ENCODE results near the gene RTN1.

The RTN1 gene

GRCh38 chr14:59870277-59871165, at the start of gene RTN1:
Gene RTN1, minus strand, starts transcription at chr14:59870776. Its CDS starts 146 bp downstream, at chr14:59870630.
- DNase-seq (ENCODE audit: low spot score) = peak; percentile 53

DNA sequence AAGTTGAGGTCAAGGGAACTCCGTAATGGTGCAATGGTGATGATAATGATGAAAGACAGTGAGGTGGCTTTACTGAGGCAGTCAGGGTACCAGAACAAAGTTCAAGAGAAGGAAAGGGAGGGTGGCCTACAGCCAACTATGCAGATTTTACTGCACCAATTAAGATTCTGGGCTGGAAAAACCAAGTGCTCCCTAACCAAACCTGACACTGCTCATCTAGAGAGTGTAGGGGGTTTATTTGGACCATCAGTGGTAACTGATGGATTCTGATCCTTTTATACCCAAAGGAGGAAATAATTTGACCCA, 49.8 kb upstream of the RTN1 start:
- DNase-seq (ENCODE audit: low spot score) = no peak

DNA sequence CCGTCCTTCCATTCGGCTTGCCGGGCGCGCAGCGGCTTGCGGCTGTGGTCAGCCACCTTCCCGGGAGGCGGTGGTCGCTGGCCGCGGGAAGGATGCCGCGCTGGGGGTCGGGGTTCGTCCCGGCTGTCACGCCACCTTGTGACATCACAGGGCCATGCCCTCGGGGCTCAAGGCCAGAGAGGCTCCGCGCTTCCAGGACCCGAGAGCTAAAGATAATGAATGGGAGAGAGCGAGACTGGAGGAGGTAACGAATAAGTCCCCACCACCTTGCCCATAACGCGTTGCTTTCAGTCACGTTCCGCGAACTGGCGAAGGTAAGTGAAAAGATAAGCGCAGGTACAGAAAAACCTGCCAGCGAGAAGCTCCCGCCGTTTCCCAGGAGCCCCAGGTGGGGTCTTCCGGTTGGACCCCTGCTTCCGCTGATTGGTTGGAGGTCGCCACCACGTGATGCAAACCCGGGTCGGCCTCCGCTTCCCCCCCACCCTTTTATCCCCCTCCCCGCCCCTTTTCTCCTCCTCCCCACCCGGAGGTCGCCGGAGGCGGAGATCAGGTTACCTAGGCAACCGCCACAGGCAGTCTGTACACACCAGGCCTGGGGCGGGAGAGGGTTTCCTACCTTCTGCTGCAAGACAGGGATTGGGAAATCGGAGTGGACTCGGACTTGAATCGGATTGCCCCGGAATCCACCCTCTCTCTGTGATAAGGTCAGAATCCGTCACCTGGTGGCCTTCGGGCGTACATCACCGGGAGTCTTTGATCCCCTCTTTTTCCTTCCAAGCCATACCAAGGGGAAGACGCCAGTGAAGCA, 49.2 kb upstream of the RTN1 start, which contains the start of gene LRRC9:
LRRC9 (plus strand) TSS at position 575 of the 808 bp plus-strand sequence.
- peak; percentile 56 for DNase-seq (ENCODE audit: low spot score)

DNA sequence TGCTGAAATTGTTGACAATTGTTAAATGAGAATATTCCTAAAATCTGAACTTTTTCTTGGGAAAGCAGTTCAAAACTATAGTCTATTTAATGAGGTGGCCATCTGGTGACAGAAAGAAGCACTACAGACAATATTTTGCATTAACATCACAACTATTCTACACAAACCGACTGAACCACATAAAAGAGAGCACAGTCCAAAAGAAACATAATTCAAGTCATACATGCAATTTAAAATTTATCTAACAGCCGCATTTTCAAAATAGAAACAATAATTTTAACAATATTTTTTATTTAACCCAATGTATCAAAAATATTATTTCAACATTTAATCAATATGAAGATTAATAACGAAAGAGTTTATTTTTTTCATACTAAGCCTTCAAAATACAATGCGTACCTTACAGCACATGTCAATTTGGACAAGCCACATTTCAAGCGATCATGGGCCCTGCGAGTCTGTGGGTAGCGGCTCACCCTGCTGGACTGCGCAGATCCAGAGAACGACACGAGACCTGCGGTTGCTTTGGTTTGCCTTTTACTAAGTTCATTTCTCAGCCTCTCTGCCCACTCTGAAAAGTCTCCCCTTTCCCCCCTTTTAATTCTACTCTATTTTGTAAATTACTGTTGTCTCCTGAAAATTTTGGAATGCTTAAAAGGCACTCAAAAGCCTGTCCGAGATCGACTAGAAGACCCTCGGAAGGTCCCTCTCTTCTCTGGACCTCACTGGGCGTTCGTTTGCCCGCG, 48.4 kb upstream of the RTN1 start:
- peak; percentile 31 for DNase-seq (ENCODE audit: low spot score)

- no peak for DNase-seq (ENCODE audit: low spot score)
These were observed 42.6 kb upstream of the RTN1 start for GRCh38 chr14:59913187-59913586.

DNA sequence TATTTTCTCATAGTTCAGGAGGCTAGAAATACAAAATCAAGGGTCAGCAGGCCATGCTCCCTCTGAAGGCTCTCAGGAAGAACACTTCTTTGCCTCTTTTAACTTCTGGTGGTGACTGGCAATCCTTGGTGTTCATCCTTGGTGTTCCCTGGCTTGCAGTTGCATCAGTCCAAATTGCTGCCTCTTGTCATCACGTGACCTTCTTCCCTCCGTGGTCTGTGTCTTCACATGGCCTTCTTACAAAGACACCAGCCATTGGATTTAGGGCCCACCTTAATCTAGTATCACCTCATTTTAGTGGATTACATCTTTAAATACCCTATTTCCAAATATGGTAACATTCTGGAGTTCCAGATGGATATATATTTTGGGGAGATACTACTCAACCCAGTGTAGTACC, 41.9 kb upstream of the RTN1 start:
- DNase-seq (ENCODE audit: low spot score) = no peak

DNA sequence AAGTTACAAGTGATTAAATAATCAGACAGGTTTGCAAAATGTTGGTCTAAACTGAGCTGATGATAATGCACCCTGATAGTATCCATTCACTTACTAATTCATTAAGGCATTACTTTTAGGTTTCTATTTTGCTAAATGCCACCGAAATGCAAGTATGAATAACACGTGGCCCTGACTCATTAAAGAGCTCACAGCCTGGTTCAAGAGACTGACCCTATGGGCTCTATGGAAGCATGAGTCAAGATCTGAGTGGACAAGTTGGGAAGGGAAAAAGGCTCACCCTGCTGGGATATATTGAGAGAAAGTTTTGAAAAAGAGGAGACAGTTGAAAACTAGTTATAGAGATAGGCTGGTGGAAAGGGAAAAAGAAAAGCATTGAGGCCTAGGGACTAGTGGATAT, 34.6 kb upstream of the RTN1 start:
- DNase-seq (ENCODE audit: low spot score) = no peak

GRCh38 chr14:59904184-59904583, 33.6 kb upstream of the RTN1 start:
- DNase-seq (ENCODE audit: low spot score) = no peak

- DNase-seq (ENCODE audit: low spot score) = no peak
These were observed 30.0 kb upstream of the RTN1 start for GRCh38 chr14:59900556-59900955.

GRCh38 chr14:59897757-59898383, 27.3 kb upstream of the RTN1 start:
- DNase-seq (ENCODE audit: low spot score) = peak; percentile 19

GRCh38 chr14:59895721-59896120, 25.1 kb upstream of the RTN1 start:
- no peak for DNase-seq (ENCODE audit: low spot score)

GRCh38 chr14:59890676-59891075, 20.1 kb upstream of the RTN1 start:
- DNase-seq (ENCODE audit: low spot score) = no peak

GRCh38 chr14:59882957-59883356, 12.4 kb upstream of the RTN1 start:
- no peak for DNase-seq (ENCODE audit: low spot score)

DNA sequence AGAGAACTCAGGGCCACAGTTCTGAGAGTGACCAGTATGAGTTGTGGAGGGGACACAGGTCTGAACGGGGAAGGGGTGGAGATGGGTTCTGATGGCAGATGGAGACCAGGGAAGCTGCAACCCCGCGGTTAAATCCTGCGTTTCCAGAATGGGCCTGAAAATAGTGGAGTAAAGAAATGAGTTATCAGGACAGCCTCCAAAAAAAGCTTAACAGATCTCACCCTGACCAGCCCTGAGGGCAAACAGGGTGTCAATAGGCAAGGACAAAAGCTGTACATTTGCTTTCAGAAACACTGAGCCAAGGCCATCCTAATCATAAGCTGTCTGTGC, 555 bp upstream of the RTN1 start:
- no peak for DNase-seq (ENCODE audit: low spot score)

- DNase-seq (ENCODE audit: low spot score) = no peak
These were observed 958 bp downstream of the RTN1 start for GRCh38 chr14:59869381-59870255.

DNA sequence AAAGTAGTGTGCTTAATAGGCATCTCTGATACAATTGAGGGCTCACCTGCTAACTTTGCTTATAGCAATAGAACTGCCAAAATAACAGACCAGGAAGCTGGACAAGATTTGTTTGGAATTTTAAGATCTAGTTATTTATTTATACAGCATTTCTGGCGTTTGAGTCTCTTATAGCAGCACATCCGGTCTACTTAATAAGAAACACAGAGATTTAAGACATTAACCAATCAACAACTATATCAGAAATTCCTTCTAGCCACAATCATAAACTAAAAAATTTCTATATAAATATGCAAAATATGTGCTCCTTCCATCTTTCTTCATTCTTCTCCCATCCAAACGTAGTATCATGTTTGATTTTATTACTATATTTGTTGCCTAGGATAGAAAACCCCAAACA, 2.6 kb downstream of the RTN1 start:
- no peak for DNase-seq (ENCODE audit: low spot score)

- DNase-seq (ENCODE audit: low spot score) = no peak
These were observed 6.6 kb downstream of the RTN1 start for GRCh38 chr14:59863806-59864525.

- DNase-seq (ENCODE audit: low spot score) = no peak
These were observed 13.2 kb downstream of the RTN1 start for GRCh38 chr14:59857328-59857727.

DNA sequence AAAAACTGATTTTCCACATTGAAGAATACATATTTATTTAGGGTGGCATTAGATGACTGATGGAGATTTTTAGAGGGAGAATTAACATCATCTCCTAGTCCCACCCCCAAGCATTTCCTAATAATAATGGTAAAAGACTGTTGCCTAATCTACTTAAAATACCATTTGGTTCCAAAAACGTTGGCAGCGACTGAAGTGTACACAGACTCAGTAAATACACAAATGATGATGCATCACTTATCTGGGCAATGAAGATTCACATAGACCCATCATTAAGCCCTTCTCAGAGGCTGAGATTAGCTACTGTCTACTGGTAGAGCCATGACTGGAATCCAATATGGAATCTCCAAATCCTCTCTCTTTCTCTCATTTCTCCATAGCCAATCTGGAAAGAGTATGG, 18.2 kb downstream of the RTN1 start:
- DNase-seq (ENCODE audit: low spot score) = no peak

DNA sequence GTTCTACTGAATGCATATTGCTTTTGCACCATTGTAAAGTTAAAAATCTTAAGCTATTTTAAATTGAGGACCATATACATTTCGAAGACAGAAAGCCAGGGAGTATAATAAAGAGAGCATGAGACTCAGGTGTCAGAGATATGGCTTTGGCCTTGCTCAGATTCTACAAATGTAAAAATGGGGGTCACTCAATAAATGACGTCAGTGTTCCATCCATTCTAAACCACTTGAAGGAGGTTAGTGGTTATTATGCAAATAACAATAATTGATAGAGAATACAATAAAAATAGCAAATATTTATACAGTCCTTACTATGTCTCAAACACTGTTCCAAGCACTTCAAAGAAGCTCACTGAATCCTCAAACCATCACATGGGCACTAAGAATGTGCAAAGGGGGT, 20.1 kb downstream of the RTN1 start:
- DNase-seq (ENCODE audit: low spot score) = no peak
